T-cell (primary cell): ENCODE data around the gene LRRC75A. TPM values are rescaled to one million over a fixed set of nuclear protein-coding genes. Genes with fewer than 3 reads are reported as not detected.

Experiments
- ATAC-seq, 4 experiments: fragments of 200-7000 bp in 3 of 4; fragments of 150-1000 bp in 1 of 4; cut with Tn5 transposase; replicated peaks in 1 of 4; 1 replicate in 3 of 4; 2 replicates in 1 of 4; pipeline ENCODE4 v1.10.0; 2021; ENCODE audit warnings: moderate library complexity in 3 of 4, mild to moderate bottlenecking in 2 of 4, moderate number of reproducible peaks in 1 of 4
- CTCF ChIA-PET, 2 donors: fragments of 300-600 bp; sonication (Branson Sonifier 250); formaldehyde crosslinking; loops; one replicate each; lab custom pipeline; 2022; ENCODE audit warnings: antibody characterized with exemption in 2 of 2; lab: Charles Lee
- POLR2A ChIA-PET, 2 donors: fragments of 300-600 bp; sonication (Branson Sonifier 250); formaldehyde crosslinking; loops; one replicate each; lab custom pipeline; 2022; ENCODE audit warnings: antibody characterized with exemption in 2 of 2; lab: Charles Lee
- DNase-seq, 35 experiments: peaks; one replicate each; pipeline versions ENCODE4 v3.0.0 to v3.0.0-alpha.2; 2013 to 2023
- H3K27ac ChIP-seq: one replicate; pipeline ENCODE4 v1.5.1; 2013; ENCODE audit warnings: low read length
- H3K27me3 ChIP-seq, 2 experiments: replicated peaks in 1 of 2; 1 replicate in 1 of 2; 2 replicates in 1 of 2; pipeline versions ENCODE4 v1.6.1 to v1.7.0; 2013; ENCODE audit warnings: low read length in 1 of 2, mixed read lengths in 1 of 2; ENCODE audit not compliant: control insufficient read depth in 2 of 2, insufficient read depth in 2 of 2; ENCODE audit errors: extremely low read depth in 1 of 2
- H3K36me3 ChIP-seq, 2 donors: 1 replicate in 1 of 2; 2 replicates in 1 of 2; pipeline versions ENCODE4 v1.6.1 to v1.7.0; 2013; ENCODE audit warnings: low read length in 1 of 2; ENCODE audit not compliant: control insufficient read depth in 2 of 2, insufficient read depth in 1 of 2; ENCODE audit errors: extremely low read depth in 1 of 2
- H3K4me1 ChIP-seq, 2 experiments: 1 replicate in 1 of 2; 2 replicates in 1 of 2; pipeline versions ENCODE4 v1.6.1 to v1.7.0; 2013; ENCODE audit warnings: low read length in 2 of 2, mixed read lengths in 1 of 2; ENCODE audit not compliant: insufficient read depth in 2 of 2, control insufficient read depth in 1 of 2; ENCODE audit errors: extremely low read depth in 1 of 2
- H3K4me3 ChIP-seq, 2 donors: 1 replicate in 1 of 2; 2 replicates in 1 of 2; pipeline versions ENCODE4 v1.5.1 to v1.7.0; 2013; ENCODE audit warnings: mild to moderate bottlenecking in 2 of 2, low read length in 1 of 2, moderate library complexity in 1 of 2; ENCODE audit not compliant: control insufficient read depth in 1 of 2; ENCODE audit errors: extremely low read depth in 1 of 2
- H3K9me3 ChIP-seq: 2 replicates; pipeline ENCODE4 v1.7.0; 2013
- H3K27ac Mint-ChIP-seq, 2 donors: one replicate each; pipeline ENCODE4 v1.8.0; 2020 to 2021; ENCODE audit warnings: mild to moderate bottlenecking in 2 of 2, mixed read lengths in 2 of 2
- H3K27me3 Mint-ChIP-seq, 2 donors: one replicate each; pipeline ENCODE4 v1.8.0; 2021 to 2022; ENCODE audit warnings: mixed read lengths in 2 of 2
- H3K36me3 Mint-ChIP-seq: one replicate; pipeline ENCODE4 v1.8.0; 2021; ENCODE audit warnings: mixed read lengths
- H3K4me1 Mint-ChIP-seq, 3 donors: one replicate each; pipeline ENCODE4 v1.8.0; 2020 to 2022; ENCODE audit warnings: mixed read lengths in 3 of 3, mild to moderate bottlenecking in 1 of 3
- H3K4me3 Mint-ChIP-seq, 3 donors: one replicate each; pipeline ENCODE4 v1.8.0; 2020 to 2022; ENCODE audit warnings: mild to moderate bottlenecking in 3 of 3, mixed read lengths in 3 of 3, moderate library complexity in 3 of 3
- H3K9me3 Mint-ChIP-seq, 3 donors: one replicate each; pipeline ENCODE4 v1.8.0; 2020 to 2022; ENCODE audit warnings: mixed read lengths in 3 of 3
- WGBS: methylation state at CpG from one replicate; pipeline ENCODE4 v1.1.5; 2013; ENCODE audit warnings: missing lambda C conversion rate; ENCODE audit not compliant: insufficient coverage; 5-methylcytosine and 5-hydroxymethylcytosine counted together
- total RNA-seq, 35 experiments: library from RNA in 6 of 35; stranded (reverse) in 6 of 35; fragments of 120-200 nt in 1 of 35; gene quantifications; one replicate each; pipeline versions ENCODE4 v1.2.1 to v1.2.4 and lab custom pipeline; 2013 to 2026

The LRRC75A gene
- total RNA-seq, 5 donors from 2014 or later (not counting 1 experiment from before 2014, with no cell fraction given) = 3.5 to 7.8 (median 5.4) TPM

DNA sequence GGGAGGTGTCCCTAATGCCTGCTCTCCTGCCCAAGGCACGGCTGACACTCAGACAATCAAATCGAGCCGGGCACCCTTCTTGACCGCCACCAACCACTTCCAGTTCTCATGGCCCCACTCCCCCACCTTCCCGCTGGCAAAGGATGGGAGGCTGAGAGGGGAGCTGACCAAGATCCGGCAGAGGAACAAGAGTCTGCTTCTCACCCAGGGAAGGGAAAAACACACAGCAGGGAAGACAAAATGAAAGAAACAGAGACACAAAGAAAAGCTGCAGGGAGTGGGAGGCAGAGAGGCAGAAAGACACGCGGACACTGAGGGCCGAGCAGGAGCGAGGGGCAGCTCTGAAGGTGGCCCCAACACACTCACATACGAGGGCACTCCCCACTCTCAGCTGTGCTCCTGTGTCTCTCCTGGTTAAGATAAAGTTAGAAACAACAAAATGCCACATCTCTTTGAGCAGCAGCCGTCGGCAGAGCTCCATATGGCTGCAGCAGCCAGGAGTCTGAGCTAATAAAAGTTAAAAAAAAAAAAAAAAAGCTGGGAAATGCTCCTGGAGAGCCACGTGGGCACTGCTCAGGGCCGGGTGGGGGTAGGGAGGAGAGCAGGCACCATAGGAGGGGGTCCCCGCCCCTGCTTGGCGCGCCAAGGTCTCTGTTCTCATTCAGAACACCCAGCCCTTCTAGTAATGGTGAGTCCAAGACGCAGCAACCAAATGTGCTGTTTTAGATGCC, 7.4 kb downstream of the LRRC75A start:
- Histone ChIP-seq H3K9me3 (no peaks in the 10 kb centered on the region), H3K36me3 (no peaks in the 10 kb centered on the region), H3K27me3 (peaks cover 0 to 8% of the 10 kb centered on the region in 2 experiments), H3K4me1 (no peaks in the 10 kb centered on the region), H3K27ac (no peak overlapping the region), H3K4me3 (no peak overlapping the region)
- H3K27ac Mint-ChIP-seq = no peak overlapping the region
- no peaks in the 10 kb centered on the region for H3K36me3 Mint-ChIP-seq
- DNase-seq (no peak), ATAC-seq (no peak)
- peaks cover 0 to 6% (median 0%) of the 10 kb centered on the region in 3 donors for H3K4me1 Mint-ChIP-seq
- H3K4me3 Mint-ChIP-seq = no peak overlapping the region
- 100% methylated on average over 1 of the region's 19 CpGs for WGBS
- CTCF ChIA-PET = interaction anchor here in 1 of 2 donors (0.6 kb wide), 1 partner anchor 33 kb away, joined by 4 read pairs; no protein-coding TSS in a partner anchor
- no peaks in the 10 kb centered on the region for H3K9me3 Mint-ChIP-seq
- POLR2A ChIA-PET = no interaction called here
- H3K27me3 Mint-ChIP-seq = no peaks in the 10 kb centered on the region

DNA sequence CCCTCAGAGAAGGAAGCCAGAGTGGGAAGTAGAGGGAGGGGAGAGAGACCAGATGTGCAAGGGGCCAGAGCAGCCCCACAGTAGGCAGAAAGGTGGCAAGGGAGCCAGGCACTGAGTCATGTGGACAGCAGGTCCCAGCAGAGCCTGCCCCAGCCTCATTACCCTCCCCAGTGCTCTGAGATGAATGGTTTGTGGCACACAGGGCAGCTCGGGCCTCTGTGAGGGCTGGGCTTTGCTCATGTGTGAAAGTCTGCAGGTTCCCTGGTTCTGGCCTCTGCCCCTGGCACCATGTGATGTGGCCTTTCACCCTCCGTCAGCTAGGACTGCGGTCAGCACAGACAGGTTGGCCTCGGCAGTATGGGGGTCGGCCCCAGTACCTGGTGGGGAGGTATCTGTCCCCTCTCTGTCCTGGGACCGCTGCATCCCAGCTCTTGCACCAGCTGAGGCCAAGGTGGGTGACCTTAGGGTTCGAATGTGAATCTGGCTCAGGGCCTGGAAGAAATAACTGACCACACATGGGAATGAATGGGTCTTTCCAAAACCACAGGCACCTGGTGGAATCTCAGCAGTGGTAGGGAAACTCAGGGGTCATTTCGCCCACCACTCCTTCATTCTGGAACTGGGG, 8.9 kb downstream of the LRRC75A start:
- Histone ChIP-seq H3K4me1 (no peaks in the 10 kb centered on the region), H3K36me3 (no peaks in the 10 kb centered on the region), H3K4me3 (no peak overlapping the region), H3K27me3 (peaks cover 0 to 8% of the 10 kb centered on the region in 2 experiments), H3K27ac (no peak overlapping the region), H3K9me3 (no peaks in the 10 kb centered on the region)
- CTCF ChIA-PET = interaction anchor here in 1 of 2 donors (0.5 kb wide), 1 partner anchor 41 kb away, joined by 3 read pairs; no protein-coding TSS in a partner anchor
- DNase-seq (no peak), ATAC-seq (no peak)
- 73% methylated on average over 6 of the region's 8 CpGs for WGBS
- H3K9me3 Mint-ChIP-seq = no peaks in the 10 kb centered on the region
- no peaks in the 10 kb centered on the region for H3K36me3 Mint-ChIP-seq
- POLR2A ChIA-PET = no interaction called here
- H3K27ac Mint-ChIP-seq = no peak overlapping the region
- no peak overlapping the region for H3K4me3 Mint-ChIP-seq
- no peaks in the 10 kb centered on the region for H3K27me3 Mint-ChIP-seq
- H3K4me1 Mint-ChIP-seq = no peaks in the 10 kb centered on the region

- Mint-ChIP-seq H3K27ac (no peak overlapping the region), H3K4me3 (no peak overlapping the region), H3K4me1 (no peaks in the 10 kb centered on the region), H3K9me3 (no peaks in the 10 kb centered on the region), H3K27me3 (no peaks in the 10 kb centered on the region), H3K36me3 (no peaks in the 10 kb centered on the region)
- ATAC-seq (no peak), DNase-seq (no peak)
- ChIA-PET CTCF (no interaction called here), POLR2A (no interaction called here)
- no peak overlapping the region for H3K4me3 ChIP-seq
- H3K27me3 ChIP-seq = peaks cover 0 to 8% of the 10 kb centered on the region in 2 experiments
- H3K9me3 ChIP-seq = no peaks in the 10 kb centered on the region
- H3K27ac ChIP-seq = no peak overlapping the region
- no peaks in the 10 kb centered on the region for H3K36me3 ChIP-seq
- WGBS = 82% methylated on average over 8 of the region's 8 CpGs
- H3K4me1 ChIP-seq = no peaks in the 10 kb centered on the region
Observed at GRCh38 chr17:16482253-16482652, 9.7 kb downstream of the LRRC75A start.

DNA sequence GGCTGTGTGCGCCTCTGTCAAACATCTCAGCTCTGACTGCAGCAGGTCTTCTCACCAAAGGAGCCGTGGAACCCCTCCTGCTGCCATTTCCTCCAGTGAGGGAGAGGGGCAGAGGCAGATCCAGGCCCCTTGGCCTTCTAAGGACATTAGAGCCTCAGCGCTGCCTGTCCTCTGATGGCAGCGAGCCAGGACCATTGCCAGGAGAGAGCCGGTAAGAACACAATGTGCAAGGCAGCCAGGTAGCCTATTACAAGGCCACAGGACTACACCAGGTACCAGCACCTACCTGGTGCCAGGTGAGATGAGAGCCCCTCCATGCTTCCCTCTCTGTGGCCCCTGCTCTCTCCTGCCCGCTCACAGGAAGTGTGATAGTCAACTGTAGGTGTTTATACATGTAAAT, 11.0 kb downstream of the LRRC75A start:
- no peaks in the 10 kb centered on the region for H3K9me3 ChIP-seq
- no peak for DNase-seq
- Mint-ChIP-seq H3K4me1 (no peaks in the 10 kb centered on the region), H3K36me3 (no peaks in the 10 kb centered on the region), H3K27me3 (no peaks in the 10 kb centered on the region), H3K9me3 (no peaks in the 10 kb centered on the region), H3K27ac (no peak overlapping the region), H3K4me3 (no peak overlapping the region)
- ATAC-seq = no peak
- H3K4me3 ChIP-seq = no peak overlapping the region
- 86% methylated on average over 2 of the region's 6 CpGs for WGBS
- CTCF ChIA-PET = no interaction called here
- H3K4me1 ChIP-seq = no peaks in the 10 kb centered on the region
- POLR2A ChIA-PET = no interaction called here
- H3K36me3 ChIP-seq = no peaks in the 10 kb centered on the region
- peaks cover 0 to 6% of the 10 kb centered on the region in 2 experiments for H3K27me3 ChIP-seq
- H3K27ac ChIP-seq = no peak overlapping the region

DNA sequence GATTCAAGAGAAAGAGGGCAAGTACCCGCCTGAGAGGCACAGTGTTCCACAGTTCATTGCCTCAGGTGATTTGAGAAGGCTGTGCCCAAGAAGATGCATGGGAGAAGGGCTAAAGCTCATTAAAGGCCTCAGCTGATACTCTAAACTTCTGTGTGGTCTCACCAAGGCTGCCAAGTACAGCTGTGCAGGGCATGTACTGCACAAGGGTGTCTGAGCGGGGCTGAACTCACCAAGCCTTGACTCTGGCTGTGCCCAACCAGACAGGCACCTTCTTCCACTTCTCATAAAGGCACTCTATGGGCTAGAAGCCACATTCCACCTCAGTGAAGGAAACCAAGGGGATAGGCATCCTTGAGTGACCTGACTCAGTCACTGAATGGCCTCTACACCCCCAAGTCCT, 12.7 kb downstream of the LRRC75A start:
- ChIA-PET CTCF (no interaction called here), POLR2A (no interaction called here)
- Mint-ChIP-seq H3K36me3 (no peaks in the 10 kb centered on the region), H3K27ac (no peak overlapping the region), H3K4me1 (no peaks in the 10 kb centered on the region), H3K9me3 (no peaks in the 10 kb centered on the region), H3K27me3 (no peaks in the 10 kb centered on the region), H3K4me3 (no peak overlapping the region)
- 93% methylated on average over 2 of the region's 2 CpGs for whole genome bisulfite sequencing
- Histone ChIP-seq H3K9me3 (no peaks in the 10 kb centered on the region), H3K4me1 (no peaks in the 10 kb centered on the region), H3K27me3 (peaks cover 0 to 6% of the 10 kb centered on the region in 2 experiments), H3K4me3 (no peak overlapping the region), H3K27ac (no peak overlapping the region), H3K36me3 (no peaks in the 10 kb centered on the region)
- DNase-seq = no peak
- ATAC-seq = no peak

GRCh38 chr17:16478649-16479048, 13.3 kb downstream of the LRRC75A start:
- 100% methylated on average over 2 of the region's 6 CpGs for WGBS
- Histone ChIP-seq H3K27me3 (peaks cover 0 to 6% of the 10 kb centered on the region in 2 experiments), H3K9me3 (no peaks in the 10 kb centered on the region), H3K4me3 (no peak overlapping the region), H3K36me3 (no peaks in the 10 kb centered on the region), H3K27ac (no peak overlapping the region), H3K4me1 (no peaks in the 10 kb centered on the region)
- CTCF ChIA-PET = no interaction called here
- Mint-ChIP-seq H3K27me3 (no peaks in the 10 kb centered on the region), H3K36me3 (no peaks in the 10 kb centered on the region), H3K9me3 (no peaks in the 10 kb centered on the region), H3K4me3 (no peak overlapping the region), H3K27ac (no peak overlapping the region), H3K4me1 (no peaks in the 10 kb centered on the region)
- ATAC-seq = no peak
- POLR2A ChIA-PET = no interaction called here
- no peak for DNase-seq
